GM18873 (cell line): ENCODE results near the gene KCNC3.

Experiments used
- ATAC-seq: cut with Tn5 transposase; IDR thresholded peaks from one replicate; pipeline ENCODE4 v1.9.1; 2021; ENCODE audit warnings: mild to moderate bottlenecking, moderate library complexity, moderate number of reproducible peaks; ENCODE audit not compliant: unreplicated experiment, low FRiP score

Gene KCNC3

GRCh38 chr19:50280074-50280473 is 49.1 kb downstream of the KCNC3 start:
- no peak for ATAC-seq

- no peak for ATAC-seq
These were observed 51.1 kb downstream of the KCNC3 start for GRCh38 chr19:50277966-50278580.

GRCh38 chr19:50276370-50277063 is 52.7 kb downstream of the KCNC3 start:
- no peak for ATAC-seq

- ATAC-seq = no peak
These were observed 53.4 kb downstream of the KCNC3 start for GRCh38 chr19:50275577-50276368.

- ATAC-seq = no peak
These were observed 55.4 kb downstream of the KCNC3 start for GRCh38 chr19:50273821-50274220.

GRCh38 chr19:50272263-50272897 is 56.8 kb downstream of the KCNC3 start:
- ATAC-seq = no peak

- ATAC-seq = no peak
These were observed 59.5 kb downstream of the KCNC3 start for GRCh38 chr19:50269653-50270052.

- no peak for ATAC-seq
These were observed 60.7 kb downstream of the KCNC3 start for GRCh38 chr19:50268501-50268900.

- no peak for ATAC-seq
These were observed 61.1 kb downstream of the KCNC3 start for GRCh38 chr19:50268041-50268440.

GRCh38 chr19:50266896-50267295 is 62.3 kb downstream of the KCNC3 start:
- ATAC-seq = no peak

GRCh38 chr19:50266041-50266440 is 63.1 kb downstream of the KCNC3 start:
- ATAC-seq = no peak

GRCh38 chr19:50264483-50265186 is 64.5 kb downstream of the KCNC3 start:
- no peak for ATAC-seq

- ATAC-seq = no peak
These were observed 66.0 kb downstream of the KCNC3 start for GRCh38 chr19:50263176-50263575.
